ENCODE results near the gene DNAJB1.
"Not testable (repeated sequence)": the region's sequence is repeated elsewhere in the genome, so short reads cannot be mapped to it uniquely, and the experiment has no call there.

DNAJB1 gene

DNA sequence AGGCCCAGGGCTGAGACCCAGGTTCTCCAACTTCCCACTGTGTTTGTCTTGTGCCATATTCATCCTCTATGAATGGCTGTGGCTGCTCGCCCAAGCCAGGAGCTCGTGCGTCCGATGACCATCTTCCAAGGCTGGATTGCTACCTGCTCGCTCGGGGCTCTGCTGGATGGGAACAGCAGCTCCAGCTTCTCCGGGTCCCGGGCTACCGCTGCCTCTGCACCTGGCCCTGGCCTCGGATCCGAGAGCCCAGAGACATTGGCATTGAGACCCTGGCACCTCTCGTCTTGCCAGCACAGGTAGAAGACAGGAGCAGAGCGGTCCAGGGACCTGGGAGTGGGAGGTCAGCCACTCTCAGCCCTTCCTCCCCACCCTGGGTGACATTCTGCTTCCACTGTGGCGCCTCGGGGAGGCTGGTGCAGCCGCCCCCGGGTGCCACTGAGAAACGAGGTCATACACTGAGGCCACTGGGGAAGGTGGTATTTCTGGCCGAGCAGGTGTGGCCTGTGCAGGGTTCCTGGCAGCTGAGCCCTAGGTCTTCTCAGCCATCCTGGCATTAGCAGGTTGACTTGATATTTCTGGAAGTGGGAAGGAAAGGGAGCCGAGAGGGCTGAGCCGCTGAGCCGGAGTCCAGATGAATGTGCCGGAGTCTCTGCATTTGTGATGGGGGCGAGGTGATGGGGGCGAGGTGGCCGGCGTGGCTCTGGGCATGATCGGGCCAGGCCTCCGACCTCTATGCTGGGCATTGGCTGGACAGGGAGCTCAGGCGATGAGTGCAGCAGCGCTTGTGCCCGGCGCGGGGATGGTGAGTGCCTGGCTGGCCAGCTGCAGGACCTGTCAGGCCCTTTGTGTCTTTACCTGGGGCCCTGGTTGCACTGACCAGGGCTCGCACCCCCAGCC is 35.1 kb upstream of the DNAJB1 start:
- DNase-seq = no peak

- DNase-seq = not testable (repeated sequence)
Observed at GRCh38 chr19:14552006-14552360, 33.8 kb upstream of the DNAJB1 start.

DNA sequence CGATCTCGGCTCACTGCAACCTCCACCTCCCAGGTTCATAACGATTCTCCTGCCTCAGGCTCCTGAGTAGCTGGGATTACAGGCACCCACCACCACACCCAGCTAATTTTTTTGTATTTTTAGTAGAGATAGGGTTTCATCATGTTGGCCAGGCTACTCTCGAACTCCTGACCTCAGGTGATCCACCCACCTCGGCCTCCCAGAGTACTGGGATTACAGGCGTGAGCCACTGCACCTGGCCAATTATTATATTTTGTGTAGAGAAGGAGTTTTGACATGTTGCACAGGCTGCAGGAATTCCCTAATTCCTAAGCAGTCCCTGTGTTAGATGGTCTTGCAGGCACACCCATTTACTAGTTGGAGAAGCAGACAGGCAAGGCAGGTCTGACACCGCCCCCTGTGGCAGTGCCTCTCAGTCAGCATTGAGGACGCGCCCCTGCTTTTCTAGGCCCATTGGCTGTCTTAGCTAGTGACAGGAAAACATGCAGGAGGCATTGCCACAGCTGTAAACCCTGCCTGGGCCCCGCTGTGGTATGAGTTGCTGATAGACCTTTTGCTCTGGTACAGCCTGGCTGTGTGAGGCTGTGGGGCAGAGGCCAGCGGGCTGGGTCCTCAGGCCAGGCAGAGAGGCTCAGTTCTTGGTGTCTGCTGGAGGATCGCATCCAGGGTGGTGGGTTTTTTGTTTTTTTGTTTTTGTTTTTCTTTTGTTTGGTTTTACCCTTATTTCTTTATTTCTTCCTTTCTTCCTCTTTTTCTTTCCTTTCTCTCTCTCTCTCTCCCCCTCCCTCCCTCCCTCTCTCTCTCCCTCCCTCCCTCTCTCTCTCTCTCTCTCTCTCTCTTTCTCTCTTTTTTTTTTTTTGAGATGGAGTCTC is 33.2 kb upstream of the DNAJB1 start:
- DNase-seq = not testable (repeated sequence)

- DNase-seq = no peak
Observed at GRCh38 chr19:14550201-14550754, 32.1 kb upstream of the DNAJB1 start.

- no peak for DNase-seq
Observed at GRCh38 chr19:14545716-14546082, 27.5 kb upstream of the DNAJB1 start.

GRCh38 chr19:14544977-14545715 is 26.9 kb upstream of the DNAJB1 start:
- no peak for DNase-seq

DNA sequence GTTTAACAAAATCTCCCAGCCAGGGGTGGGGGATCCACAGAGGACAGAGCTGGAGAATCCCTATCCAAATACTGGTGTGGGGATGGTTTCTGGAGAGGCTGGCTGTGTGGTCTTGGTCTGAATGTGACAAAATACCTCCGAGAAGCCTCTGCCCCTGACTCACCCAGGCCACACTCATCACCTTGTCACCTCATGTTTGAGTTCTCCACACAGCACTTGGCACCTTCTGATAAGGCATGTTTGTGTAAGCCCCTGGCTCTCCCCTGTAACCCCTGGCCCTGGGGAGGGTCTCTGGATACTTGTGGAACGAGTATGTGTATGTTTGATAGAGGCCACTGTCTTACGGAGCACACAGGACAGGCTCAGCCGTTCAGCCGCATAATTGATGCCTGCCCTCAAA is 25.9 kb upstream of the DNAJB1 start:
- DNase-seq = no peak

GRCh38 chr19:14542711-14543328 is 24.6 kb upstream of the DNAJB1 start:
- no peak for DNase-seq

DNA sequence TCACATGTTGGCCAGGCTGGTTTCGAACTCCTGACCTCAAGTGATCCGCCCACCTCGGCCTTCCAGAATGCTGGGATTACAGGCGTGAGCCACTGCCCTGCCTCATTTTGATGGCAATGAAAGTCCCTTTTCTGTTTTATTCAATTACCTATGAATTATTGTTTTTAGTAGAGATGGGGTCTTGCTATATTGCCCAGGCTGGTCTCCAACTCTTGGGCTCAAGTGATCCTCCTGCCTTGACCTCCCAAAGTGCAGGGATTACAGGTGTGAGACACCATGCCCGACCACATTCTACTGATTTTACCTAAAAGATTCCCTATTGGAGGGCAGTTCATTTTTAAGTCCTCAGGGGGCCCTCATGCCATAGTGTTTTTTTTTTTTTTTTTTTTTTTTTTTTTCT is 23.8 kb upstream of the DNAJB1 start:
- DNase-seq = not testable (repeated sequence)

- no peak for DNase-seq
Observed at GRCh38 chr19:14540741-14541525, 22.7 kb upstream of the DNAJB1 start.

- no peak for DNase-seq
Observed at GRCh38 chr19:14536926-14537692, 18.9 kb upstream of the DNAJB1 start.

DNA sequence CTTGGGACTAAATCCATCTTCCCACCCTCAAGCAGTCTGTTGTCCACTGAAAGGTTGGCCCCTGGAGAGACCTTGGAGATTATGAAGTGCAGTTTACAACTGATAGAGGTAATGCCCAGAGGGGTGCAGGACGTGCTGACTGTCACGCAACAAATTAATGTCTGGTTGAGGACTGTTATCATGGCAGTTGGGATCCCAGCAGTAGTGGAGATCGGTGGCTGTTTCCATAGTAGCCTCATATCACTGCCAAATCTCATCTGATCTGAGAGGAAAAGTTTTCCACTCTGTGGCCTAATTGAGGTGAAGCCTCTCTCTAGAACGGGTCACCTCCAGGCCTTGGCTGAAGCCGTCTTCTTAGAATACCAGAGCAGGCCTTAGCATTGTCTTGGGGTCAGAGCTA is 15.3 kb upstream of the DNAJB1 start:
- no peak for DNase-seq

GRCh38 chr19:14530506-14530905 is 12.3 kb upstream of the DNAJB1 start:
- DNase-seq = no peak

DNA sequence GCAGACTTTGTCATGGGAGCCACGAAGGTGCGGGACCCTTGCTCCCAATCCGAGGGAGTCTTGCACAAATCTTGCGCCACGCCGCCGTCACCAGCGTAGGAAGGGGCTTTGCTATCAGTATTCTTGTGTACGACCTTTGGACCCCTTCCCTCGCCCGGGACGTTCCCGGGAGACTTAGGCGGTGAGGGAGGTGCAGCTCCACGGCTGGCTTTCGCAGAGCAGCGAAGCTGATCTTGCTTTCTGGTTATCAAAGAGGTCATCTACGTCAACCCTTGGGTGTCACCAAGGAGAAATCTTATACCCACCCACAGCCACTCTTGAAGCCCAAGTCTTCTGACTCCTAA is 11.8 kb upstream of the DNAJB1 start:
- no peak for DNase-seq

- peak; percentile 53 for DNase-seq
Observed at GRCh38 chr19:14529254-14530004, 11.2 kb upstream of the DNAJB1 start, which contains the start of gene TECR. TECR (plus strand) TSS chr19:14529594; CDS start chr19:14529697, 103 bp downstream.

GRCh38 chr19:14528419-14529253 is 10.4 kb upstream of the DNAJB1 start:
- no peak for DNase-seq

- DNase-seq = no peak
Observed at GRCh38 chr19:14526423-14526822, 8.2 kb upstream of the DNAJB1 start.

GRCh38 chr19:14525729-14526128 is 7.5 kb upstream of the DNAJB1 start:
- no peak for DNase-seq

DNA sequence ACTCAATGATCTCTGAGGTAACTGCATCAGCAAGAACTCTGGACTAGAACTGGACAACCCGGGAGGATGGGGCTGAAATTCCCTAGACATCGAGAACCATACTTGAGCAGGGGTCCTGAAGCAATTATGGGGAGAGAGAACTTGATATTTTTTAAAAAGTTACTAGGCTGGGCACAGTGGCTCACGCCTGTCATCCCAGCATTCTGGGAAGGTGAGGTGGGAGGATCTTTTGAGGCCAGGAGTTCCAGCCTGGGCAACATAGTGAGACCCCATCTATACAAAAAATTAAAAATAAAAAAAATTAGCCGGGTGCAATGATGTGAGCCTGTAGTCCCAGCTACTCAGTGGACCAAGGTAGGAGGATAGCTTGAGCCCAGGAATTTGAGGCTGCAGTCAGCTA is 2.3 kb upstream of the DNAJB1 start:
- DNase-seq = no peak

All from 8988T (cell line).